Effector memory CD4-positive, alpha-beta T cell (primary cell): ENCODE data around the gene TSPAN11.

Experiments
- DNase-seq, 3 donors: peaks; one replicate each; pipeline ENCODE4 v3.0.0-alpha.2; 2020
- H3K27ac ChIP-seq: 2 replicates; pipeline ENCODE4 v1.7.0; 2013; ENCODE audit warnings: mild to moderate bottlenecking, low read length, moderate library complexity; ENCODE audit not compliant: insufficient read depth, poor library complexity, severe bottlenecking
- H3K27me3 ChIP-seq: replicated peaks from 2 replicates; pipeline ENCODE4 v1.7.0; 2013; ENCODE audit warnings: mild to moderate bottlenecking, low read length; ENCODE audit not compliant: insufficient read depth, control insufficient read depth, poor library complexity, severe bottlenecking
- H3K36me3 ChIP-seq: 2 replicates; pipeline ENCODE4 v1.7.0; 2013; ENCODE audit warnings: mild to moderate bottlenecking, low read length, moderate library complexity; ENCODE audit not compliant: control insufficient read depth, insufficient read depth
- H3K4me1 ChIP-seq: 2 replicates; pipeline ENCODE4 v1.7.0; 2013; ENCODE audit warnings: low read length, mild to moderate bottlenecking; ENCODE audit not compliant: control insufficient read depth, insufficient read depth, poor library complexity, severe bottlenecking
- H3K4me3 ChIP-seq: 2 replicates; pipeline ENCODE4 v1.7.0; 2013; ENCODE audit warnings: low read length, low read depth, mild to moderate bottlenecking; ENCODE audit not compliant: insufficient read depth, poor library complexity, severe bottlenecking
- H3K9me3 ChIP-seq: 2 replicates; pipeline ENCODE4 v1.7.0; 2013; ENCODE audit warnings: mild to moderate bottlenecking, low read length, moderate library complexity; ENCODE audit not compliant: control insufficient read depth

TSPAN11 gene

DNA sequence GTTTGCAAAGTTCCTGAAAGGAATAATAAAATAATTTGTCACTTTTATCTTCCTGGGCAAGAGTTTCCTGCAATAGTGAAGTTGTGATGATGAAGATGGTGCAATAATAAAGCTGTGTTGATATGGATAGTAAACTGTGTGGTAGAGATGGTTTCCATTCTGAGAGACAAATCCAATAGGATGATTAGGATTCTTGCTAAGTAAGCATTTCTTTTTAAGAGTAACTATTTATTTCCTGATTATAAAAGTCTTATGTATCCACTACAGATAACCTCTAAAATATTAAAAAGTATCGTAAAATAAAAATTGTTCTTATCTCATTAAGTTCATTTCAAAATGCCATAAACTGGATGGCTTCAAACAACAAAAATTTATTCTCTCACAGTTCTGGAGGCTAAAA, 28.7 kb downstream of the TSPAN11 start:
- no peaks in the 10 kb centered on the region for H3K9me3 ChIP-seq
- H3K4me1 ChIP-seq: no peaks in the 10 kb centered on the region

DNA sequence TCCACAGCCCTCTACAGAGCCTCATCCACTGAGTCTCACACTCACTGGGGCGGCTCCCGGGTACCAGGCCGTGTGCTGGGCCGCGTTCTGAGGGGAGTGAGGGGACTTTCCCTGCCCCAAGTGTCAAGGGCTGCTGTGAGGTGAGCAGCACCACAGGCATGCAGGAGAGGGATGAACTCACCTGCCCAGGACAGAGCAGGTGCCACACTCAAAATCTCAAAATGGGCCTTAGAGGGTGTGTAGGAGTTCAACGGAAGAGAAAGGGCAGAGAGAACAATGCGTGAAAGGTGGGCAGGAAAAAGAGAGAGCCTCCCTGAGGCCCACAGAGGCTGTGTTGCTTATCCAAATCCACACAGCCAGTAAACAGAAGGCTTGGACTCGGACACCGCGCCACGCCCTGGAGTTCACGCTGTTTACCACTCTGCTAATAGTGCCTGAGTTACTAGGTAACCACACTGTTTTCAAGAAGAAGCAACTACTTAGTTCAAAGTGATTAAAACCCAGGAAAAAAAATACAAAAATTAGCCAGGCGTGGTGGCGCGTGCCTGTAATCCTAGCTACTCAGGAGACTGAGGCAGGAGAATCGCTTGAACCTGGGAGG, 32.7 kb downstream of the TSPAN11 start:
- H3K4me3 ChIP-seq: no peak overlapping the region
- no peaks in the 10 kb centered on the region for H3K4me1 ChIP-seq
- H3K27ac ChIP-seq: no peak overlapping the region
- H3K9me3 ChIP-seq: no peaks in the 10 kb centered on the region
- H3K36me3 ChIP-seq: no peaks in the 10 kb centered on the region
- no peak for DNase-seq
- no peaks in the 10 kb centered on the region for H3K27me3 ChIP-seq

More for the DNA sequence above, 28.7 kb downstream of the TSPAN11 start:
- H3K36me3 ChIP-seq: no peaks in the 10 kb centered on the region
- DNase-seq: no peak
- no peak overlapping the region for H3K27ac ChIP-seq
- no peaks in the 10 kb centered on the region for H3K27me3 ChIP-seq
- H3K4me3 ChIP-seq: no peak overlapping the region

GRCh38 chr12:30959778-30960177, 33.2 kb downstream of the TSPAN11 start:
- no peaks in the 10 kb centered on the region for H3K9me3 ChIP-seq
- H3K27ac ChIP-seq: no peak overlapping the region
- H3K27me3 ChIP-seq: no peaks in the 10 kb centered on the region
- H3K4me3 ChIP-seq: no peak overlapping the region
- no peaks in the 10 kb centered on the region for H3K36me3 ChIP-seq
- H3K4me1 ChIP-seq: no peaks in the 10 kb centered on the region
- no peak for DNase-seq

GRCh38 chr12:30961030-30961429, 34.5 kb downstream of the TSPAN11 start:
- Histone ChIP-seq H3K4me3 (no peak overlapping the region), H3K4me1 (no peaks in the 10 kb centered on the region), H3K27me3 (no peaks in the 10 kb centered on the region), H3K36me3 (no peaks in the 10 kb centered on the region), H3K9me3 (no peaks in the 10 kb centered on the region), H3K27ac (no peak overlapping the region)
- no peak for DNase-seq

- H3K36me3 ChIP-seq: no peaks in the 10 kb centered on the region
- no peak overlapping the region for H3K4me3 ChIP-seq
- no peak overlapping the region for H3K27ac ChIP-seq
- no peak for DNase-seq
- no peaks in the 10 kb centered on the region for H3K27me3 ChIP-seq
- H3K9me3 ChIP-seq: no peaks in the 10 kb centered on the region
- H3K4me1 ChIP-seq: no peaks in the 10 kb centered on the region
Measured at GRCh38 chr12:30962047-30962446, 35.5 kb downstream of the TSPAN11 start.

GRCh38 chr12:30963709-30964564, 37.4 kb downstream of the TSPAN11 start:
- H3K4me1 ChIP-seq: no peaks in the 10 kb centered on the region
- no peaks in the 10 kb centered on the region for H3K27me3 ChIP-seq
- no peak overlapping the region for H3K4me3 ChIP-seq
- H3K27ac ChIP-seq: no peak overlapping the region
- H3K9me3 ChIP-seq: no peaks in the 10 kb centered on the region
- DNase-seq: no peak
- H3K36me3 ChIP-seq: no peaks in the 10 kb centered on the region

DNA sequence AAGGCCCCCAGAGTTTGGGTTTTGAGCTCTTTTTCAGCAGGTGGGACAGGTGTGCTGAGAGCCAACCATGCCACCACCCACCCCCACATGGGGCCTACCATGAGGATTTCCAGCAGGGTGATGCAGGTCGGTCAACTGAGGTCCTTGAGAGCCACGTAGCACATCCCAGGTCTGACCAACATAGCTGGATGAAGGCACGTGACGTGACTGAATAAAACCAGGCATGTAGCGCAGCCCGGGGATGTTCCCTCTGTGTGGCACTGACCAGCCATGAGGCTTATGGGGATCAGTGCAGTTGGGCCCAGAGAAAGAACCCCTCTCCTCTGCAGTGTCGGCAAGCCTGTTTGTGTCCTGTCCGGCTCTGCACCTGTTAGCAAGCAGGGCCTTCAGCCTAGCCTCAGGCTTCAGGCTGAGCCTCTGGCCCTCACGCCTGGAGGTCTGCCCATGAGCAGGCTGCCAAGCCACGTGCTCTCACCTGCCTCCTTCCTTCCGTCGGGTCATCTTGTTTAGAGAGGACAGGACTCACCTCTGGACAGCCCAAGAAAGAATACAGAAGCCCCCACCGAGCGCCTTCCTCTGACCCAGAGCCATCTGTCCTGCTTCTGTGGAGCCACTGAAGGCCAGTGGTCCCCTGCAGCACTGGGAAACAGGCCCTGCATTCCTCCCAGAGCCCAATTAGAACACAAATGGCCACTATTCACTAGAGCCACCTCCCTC, 38.5 kb downstream of the TSPAN11 start:
- Histone ChIP-seq H3K9me3 (no peaks in the 10 kb centered on the region), H3K27ac (no peak overlapping the region), H3K4me3 (no peak overlapping the region), H3K36me3 (no peaks in the 10 kb centered on the region), H3K27me3 (no peaks in the 10 kb centered on the region), H3K4me1 (no peaks in the 10 kb centered on the region)
- no peak for DNase-seq

GRCh38 chr12:30965613-30965985, 39.1 kb downstream of the TSPAN11 start:
- Histone ChIP-seq H3K36me3 (no peaks in the 10 kb centered on the region), H3K4me3 (no peak overlapping the region), H3K27ac (no peak overlapping the region), H3K4me1 (no peaks in the 10 kb centered on the region), H3K9me3 (no peaks in the 10 kb centered on the region), H3K27me3 (no peaks in the 10 kb centered on the region)
- DNase-seq: no peak

GRCh38 chr12:30967026-30967425, 40.5 kb downstream of the TSPAN11 start:
- Histone ChIP-seq H3K36me3 (no peaks in the 10 kb centered on the region), H3K4me1 (no peaks in the 10 kb centered on the region), H3K27ac (no peak overlapping the region), H3K4me3 (no peak overlapping the region), H3K9me3 (no peaks in the 10 kb centered on the region), H3K27me3 (no peaks in the 10 kb centered on the region)
- DNase-seq: no peak

GRCh38 chr12:30968211-30968610, 41.7 kb downstream of the TSPAN11 start:
- no peak for DNase-seq
- H3K4me3 ChIP-seq: no peak overlapping the region
- no peaks in the 10 kb centered on the region for H3K27me3 ChIP-seq
- H3K27ac ChIP-seq: no peak overlapping the region
- no peaks in the 10 kb centered on the region for H3K4me1 ChIP-seq
- no peaks in the 10 kb centered on the region for H3K36me3 ChIP-seq
- no peaks in the 10 kb centered on the region for H3K9me3 ChIP-seq
